ENCODE measurements around the gene ZHX3.
"Not testable (repeated sequence)": the region's sequence is repeated elsewhere in the genome, so short reads cannot be mapped to it uniquely, and the experiment has no call there.

Gene ZHX3

GRCh38 chr20:41316602-41317545 is 657 bp downstream of the ZHX3 start:
- H3K4me3 ChIP-seq (ENCODE audit: low read length): peak overlapping the region; percentile 95
- peak; percentile 91 for DNase-seq (ENCODE audit: low read depth)
- TF ChIP-seq, protein P1, sequence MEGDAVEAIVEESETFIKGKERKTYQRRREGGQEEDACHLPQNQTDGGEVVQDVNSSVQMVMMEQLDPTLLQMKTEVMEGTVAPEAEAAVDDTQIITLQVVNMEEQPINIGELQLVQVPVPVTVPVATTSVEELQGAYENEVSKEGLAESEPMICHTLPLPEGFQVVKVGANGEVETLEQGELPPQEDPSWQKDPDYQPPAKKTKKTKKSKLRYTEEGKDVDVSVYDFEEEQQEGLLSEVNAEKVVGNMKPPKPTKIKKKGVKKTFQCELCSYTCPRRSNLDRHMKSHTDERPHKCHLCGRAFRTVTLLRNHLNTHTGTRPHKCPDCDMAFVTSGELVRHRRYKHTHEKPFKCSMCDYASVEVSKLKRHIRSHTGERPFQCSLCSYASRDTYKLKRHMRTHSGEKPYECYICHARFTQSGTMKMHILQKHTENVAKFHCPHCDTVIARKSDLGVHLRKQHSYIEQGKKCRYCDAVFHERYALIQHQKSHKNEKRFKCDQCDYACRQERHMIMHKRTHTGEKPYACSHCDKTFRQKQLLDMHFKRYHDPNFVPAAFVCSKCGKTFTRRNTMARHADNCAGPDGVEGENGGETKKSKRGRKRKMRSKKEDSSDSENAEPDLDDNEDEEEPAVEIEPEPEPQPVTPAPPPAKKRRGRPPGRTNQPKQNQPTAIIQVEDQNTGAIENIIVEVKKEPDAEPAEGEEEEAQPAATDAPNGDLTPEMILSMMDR (conservative IDR thresholded peaks at IDR 0.05; ENCODE audit: low read length): no peak

DNA sequence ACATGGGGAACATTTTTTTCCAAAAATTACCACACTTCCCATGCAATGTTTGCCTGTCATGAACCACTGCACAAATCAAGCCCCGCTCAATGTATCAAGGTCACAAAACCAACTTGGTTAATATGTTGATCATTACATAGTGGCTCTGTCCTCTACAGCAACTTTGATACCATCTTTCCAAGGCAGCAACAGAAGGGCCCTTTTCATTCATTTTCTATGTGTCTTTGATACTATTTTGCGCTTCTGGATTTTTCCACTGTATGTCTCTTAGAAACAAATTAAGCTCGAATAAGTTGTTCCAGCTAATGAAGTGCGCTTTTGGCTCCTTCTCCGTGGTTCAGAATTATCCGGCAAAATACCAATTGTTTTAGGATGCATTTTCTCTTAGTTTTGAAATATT is 1.5 kb downstream of the ZHX3 start:
- TF ChIP-seq, protein P1 (conservative IDR thresholded peaks at IDR 0.05; ENCODE audit: low read length): no peak
- peak overlapping the region; percentile 95 for H3K4me3 ChIP-seq (ENCODE audit: low read length)
- DNase-seq (ENCODE audit: low read depth): peak; percentile 59

- no peak overlapping the region for H3K4me3 ChIP-seq (ENCODE audit: low read length)
- TF ChIP-seq, protein P1 (conservative IDR thresholded peaks at IDR 0.05; ENCODE audit: low read length): no peak
Observed at GRCh38 chr20:41314386-41314785, 3.1 kb downstream of the ZHX3 start.

GRCh38 chr20:41312009-41312408 is 5.5 kb downstream of the ZHX3 start:
- DNase-seq (ENCODE audit: low read depth); H3K4me3 ChIP-seq (ENCODE audit: low read length): not testable (repeated sequence)

More at GRCh38 chr20:41314386-41314785, 3.1 kb downstream of the ZHX3 start:
- no peak for DNase-seq (ENCODE audit: low read depth)

DNA sequence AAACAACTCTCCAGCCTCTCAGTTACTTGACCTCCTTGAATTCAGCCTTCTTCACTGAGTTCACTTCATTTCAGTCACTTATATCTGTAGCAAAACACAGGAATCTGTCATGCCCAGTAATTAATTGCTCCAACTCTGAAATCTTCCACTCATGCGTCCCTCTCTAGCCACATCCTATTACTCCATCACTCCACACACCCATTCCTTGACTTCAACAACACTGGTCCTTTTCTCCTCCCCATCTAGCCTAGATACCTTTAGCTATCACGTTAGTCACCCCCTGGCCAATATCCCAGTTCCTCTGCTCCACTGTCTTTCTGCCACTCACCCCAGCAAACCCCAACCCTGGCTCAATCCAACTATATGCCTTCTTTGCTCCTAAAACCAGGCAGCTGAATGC is 7.7 kb downstream of the ZHX3 start:
- no peak overlapping the region for H3K4me3 ChIP-seq (ENCODE audit: low read length)
- peak; percentile 86 for DNase-seq (ENCODE audit: low read depth)
- TF ChIP-seq, protein P1 (conservative IDR thresholded peaks at IDR 0.05; ENCODE audit: low read length): no peak

DNA sequence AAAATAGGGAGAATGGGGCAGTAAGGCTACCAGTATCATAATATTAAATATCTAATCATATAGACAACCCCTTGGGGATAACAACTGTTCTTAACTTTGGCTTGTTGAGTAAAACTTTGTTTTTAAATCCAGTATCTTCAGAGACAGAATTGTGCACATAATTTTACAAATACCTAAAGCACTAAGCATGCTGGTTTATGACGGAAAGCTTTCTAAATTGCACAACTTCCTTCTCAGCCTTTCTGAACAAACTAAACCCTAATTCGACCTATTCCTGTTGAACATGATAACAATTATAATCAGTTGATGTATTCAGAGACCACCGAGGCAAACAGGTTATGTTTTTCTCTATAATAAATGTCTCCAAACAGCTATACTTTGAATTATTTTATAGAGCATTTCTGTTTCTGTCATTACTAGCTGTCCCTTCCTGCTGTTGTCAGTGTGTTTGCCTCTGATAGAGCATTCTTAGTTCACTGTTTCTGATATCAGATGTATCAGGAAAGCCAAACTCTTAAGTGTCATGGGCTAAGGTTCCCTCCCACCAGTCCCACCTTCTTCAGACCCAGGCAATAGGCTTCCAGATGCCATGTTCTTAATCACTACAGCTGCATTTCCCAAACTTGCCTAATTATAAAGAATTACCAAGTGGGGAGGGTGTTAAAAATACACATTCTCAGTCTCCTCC is 8.7 kb downstream of the ZHX3 start:
- peak; percentile 69 for DNase-seq (ENCODE audit: low read depth)
- TF ChIP-seq, protein P1 (conservative IDR thresholded peaks at IDR 0.05; ENCODE audit: low read length): no peak
- no peak overlapping the region for H3K4me3 ChIP-seq (ENCODE audit: low read length)

DNA sequence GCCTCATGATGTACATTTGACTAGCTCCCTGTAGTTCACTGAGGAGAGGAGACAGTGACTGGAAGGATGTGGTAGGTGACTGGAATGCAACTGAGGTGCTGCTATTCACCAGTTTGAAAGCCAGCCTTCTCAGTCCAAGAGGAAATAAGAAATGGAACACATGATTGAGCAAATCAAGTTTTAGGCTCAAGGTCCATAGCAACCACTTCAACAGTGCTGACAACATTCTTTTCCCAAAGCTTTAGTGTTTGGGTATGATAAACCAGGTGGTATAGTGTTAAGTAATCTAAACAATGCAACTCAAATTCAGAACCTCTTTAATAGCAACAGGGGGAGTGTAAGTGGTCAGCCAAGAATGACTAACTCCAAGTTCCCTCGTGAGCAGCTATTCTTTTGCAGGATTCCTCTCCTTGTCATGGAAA is 9.2 kb downstream of the ZHX3 start:
- no peak overlapping the region for H3K4me3 ChIP-seq (ENCODE audit: low read length)

More for the DNA sequence above, 9.2 kb downstream of the ZHX3 start:
- TF ChIP-seq, protein P1 (conservative IDR thresholded peaks at IDR 0.05; ENCODE audit: low read length): no peak
- peak; percentile 89 for DNase-seq (ENCODE audit: low read depth)

Data from AG10803 (cell line).